Endometrial microvascular endothelial cells (primary cell): ENCODE measurements around the gene SEC24B. TPM values are rescaled to one million over a fixed set of nuclear protein-coding genes. Genes with fewer than 3 reads are reported as not detected.
"Not testable (repeated sequence)": the region's sequence is repeated elsewhere in the genome, so short reads cannot be mapped to it uniquely, and the experiment has no call there.

Experiments
- in situ Hi-C: cut with HindIII; loops from 2 replicates; pipeline ENCODE4 v1.10.0; 2017; ENCODE audit warnings: low sequenced_read_pairs, low pct_unique_long_range_greater_than_20kb; ENCODE audit errors: inconsistent ontology term
- total RNA-seq: library from RNA; depleted of rRNA; stranded (reverse); fragments of >200 nt; gene quantifications from one replicate; pipeline ENCODE4 v1.2.3, GENCODE V29; 2015; ENCODE audit errors: inconsistent ontology term

The SEC24B gene
- total RNA-seq, 1 donor from 2014 or later: 26.9 TPM

DNA sequence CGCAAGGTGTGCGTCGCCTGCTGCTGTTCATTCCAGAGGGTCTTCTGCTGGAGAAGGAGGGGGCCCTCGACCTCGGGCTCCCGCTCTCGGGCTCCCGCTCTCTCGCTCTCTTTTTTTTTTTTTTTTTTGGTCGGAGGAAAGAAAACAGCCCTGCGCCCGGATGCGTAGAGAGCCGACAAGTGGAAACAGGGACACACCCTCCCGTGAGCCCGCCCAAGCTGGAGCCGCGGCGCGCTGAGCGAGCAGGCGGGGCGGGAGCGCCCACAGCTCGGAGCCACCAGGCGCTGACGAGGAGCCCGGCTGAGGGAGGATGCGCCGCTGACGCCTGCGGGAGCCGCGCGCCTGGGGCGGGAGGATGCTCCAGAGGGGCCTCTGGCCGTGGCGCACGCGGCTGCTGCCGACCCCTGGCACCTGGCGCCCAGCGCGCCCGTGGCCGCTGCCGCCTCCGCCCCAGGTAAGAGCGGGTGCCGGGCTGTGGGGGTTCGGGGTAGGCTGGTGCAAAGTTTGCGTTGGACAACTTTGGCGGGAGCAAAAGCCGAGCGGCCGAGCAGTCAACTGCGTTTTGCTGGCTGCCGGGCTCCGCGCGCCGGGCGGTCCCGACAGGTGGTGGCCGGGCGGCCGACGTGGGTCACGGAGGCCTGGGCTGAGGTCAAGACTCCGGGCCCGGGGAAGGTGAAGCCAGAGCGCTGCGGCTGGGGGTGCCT is 126.5 kb downstream of the SEC24B start, which contains the start of gene MCUB:
Gene MCUB, plus strand, starts transcription at position 264 of the 704 bp plus-strand sequence. Its CDS starts 92 bp downstream, at position 356.
- in situ Hi-C loops: loop anchor here (25.0 kb wide), 1 partner anchor 123 kb away; the partner anchor contains the start of gene SEC24B

GRCh38 chr4:109560687-109561461 is 127.3 kb downstream of the SEC24B start:
- in situ Hi-C loops: loop anchor here (25.0 kb wide), 1 partner anchor 124 kb away; the partner anchor contains the start of gene SEC24B

DNA sequence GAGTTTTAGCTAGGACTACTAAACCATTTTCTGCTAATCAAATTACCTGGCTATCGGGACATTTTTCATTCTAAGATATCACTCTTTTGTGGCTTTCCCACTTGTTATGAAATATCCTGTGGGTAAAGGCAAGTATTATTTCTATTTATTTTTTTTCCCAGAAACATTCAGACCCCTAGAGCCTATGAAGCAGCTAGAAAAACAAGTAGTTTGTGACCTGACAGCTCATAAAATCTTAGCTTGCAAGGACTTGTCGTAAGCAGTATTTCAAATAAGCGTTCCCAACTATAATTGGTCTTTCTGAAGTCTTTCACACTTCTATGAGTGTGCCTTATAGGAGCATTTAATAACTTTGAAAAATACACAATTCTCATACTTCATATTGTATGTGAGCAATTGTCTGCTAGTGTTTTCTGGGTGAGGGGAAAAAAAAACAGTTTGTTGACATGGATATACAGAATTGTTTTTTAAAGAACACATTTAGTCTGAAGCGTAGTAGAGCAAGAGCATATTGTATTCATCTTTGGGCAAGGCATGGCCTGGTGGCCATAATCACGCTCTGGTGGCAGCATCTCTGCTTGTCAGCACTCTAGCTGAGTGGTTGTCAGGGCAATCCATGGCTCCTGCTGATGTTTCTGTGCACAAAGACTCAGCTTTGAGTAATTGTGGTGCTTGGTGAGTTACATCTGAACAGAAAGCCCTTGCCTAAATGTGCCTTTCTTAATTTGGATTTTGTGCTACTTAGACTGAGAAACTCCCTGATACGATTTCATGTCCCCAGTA is 129.0 kb downstream of the SEC24B start:
- in situ Hi-C loops: loop anchor here (25.0 kb wide), 1 partner anchor 125 kb away; the partner anchor contains the start of gene SEC24B

GRCh38 chr4:109571494-109571893 is 137.9 kb downstream of the SEC24B start:
- in situ Hi-C loops: loop anchor here (25.0 kb wide), 1 partner anchor 134 kb away; the partner anchor contains the start of gene SEC24B

DNA sequence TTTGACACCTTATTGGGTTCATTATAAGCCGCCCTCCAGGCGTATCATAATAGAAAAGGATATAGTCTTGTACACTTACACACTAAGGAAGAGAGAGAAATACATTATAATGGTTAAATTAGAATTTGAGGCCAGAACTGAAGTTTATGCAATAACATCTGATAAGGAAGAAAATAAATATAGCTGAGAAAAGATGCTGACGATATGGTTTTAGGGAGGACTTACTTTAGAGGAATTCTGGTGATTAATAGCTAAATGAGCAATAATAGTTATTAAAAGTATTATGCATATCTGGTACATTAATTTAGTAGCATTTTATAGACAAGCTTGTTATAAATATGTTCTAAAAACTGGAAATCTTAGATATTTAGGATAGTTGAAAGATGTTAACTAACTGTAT is 138.5 kb downstream of the SEC24B start:
- in situ Hi-C loops: loop anchor here (25.0 kb wide), 1 partner anchor 135 kb away; the partner anchor contains the start of gene SEC24B

GRCh38 chr4:109574443-109574850 is 140.8 kb downstream of the SEC24B start:
- in situ Hi-C loops: loop anchor here (25.0 kb wide), 1 partner anchor 137 kb away; the partner anchor contains the start of gene SEC24B

- in situ Hi-C loops: loop anchor here (25.0 kb wide), 1 partner anchor 138 kb away; the partner anchor contains the start of gene SEC24B
Measured at GRCh38 chr4:109574931-109575804, 141.6 kb downstream of the SEC24B start.

- in situ Hi-C loops: no loop called here
Measured at GRCh38 chr4:109576462-109576861, 142.8 kb downstream of the SEC24B start.

DNA sequence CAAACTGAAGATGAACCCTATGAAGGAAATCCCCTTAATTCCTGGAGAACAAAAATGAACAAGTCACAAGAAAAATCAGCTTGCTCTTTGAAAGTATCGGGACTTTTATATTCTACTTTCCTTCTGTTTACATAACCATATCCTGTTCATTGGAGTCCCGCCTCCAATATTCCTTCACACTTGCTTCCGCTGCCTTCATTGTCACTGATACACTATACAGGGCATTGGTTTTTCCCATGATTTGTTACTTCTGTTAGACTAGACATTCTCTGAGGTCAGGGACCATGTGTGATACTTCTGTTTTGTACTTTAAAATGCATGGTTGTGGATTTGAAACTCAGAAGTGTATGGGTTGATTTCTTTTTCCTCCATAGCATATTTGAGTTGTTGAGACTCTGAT is 145.2 kb downstream of the SEC24B start:
- in situ Hi-C loops: no loop called here

- in situ Hi-C loops: not testable (repeated sequence)
Measured at GRCh38 chr4:109579997-109580396, 146.4 kb downstream of the SEC24B start.

GRCh38 chr4:109588176-109588575 is 154.6 kb downstream of the SEC24B start:
- in situ Hi-C loops: no loop called here

GRCh38 chr4:109589119-109589518 is 155.5 kb downstream of the SEC24B start:
- in situ Hi-C loops: no loop called here

DNA sequence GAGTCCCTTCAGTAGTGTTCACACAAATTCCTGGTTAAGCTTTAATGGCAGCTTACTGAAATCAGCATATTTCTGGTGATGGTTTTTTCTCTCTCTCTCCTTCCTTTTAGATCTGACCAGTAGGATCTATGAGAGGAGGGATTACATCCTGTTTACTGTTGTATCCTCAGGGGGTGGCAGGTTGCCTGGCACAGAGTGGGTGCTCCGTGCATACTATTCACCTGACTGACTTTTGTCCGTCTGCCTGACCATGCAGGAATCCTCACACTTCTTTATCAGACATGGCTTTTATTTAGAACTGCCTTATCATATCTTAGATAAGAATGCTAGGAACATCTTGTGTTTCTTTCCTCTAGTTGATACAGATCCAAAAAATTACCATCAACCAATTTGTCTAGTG is 156.0 kb downstream of the SEC24B start:
- in situ Hi-C loops: no loop called here

Other genes starting within 250 kb of the SEC24B start
- gene COL25A1, start 131.2 kb upstream of the SEC24B start, total RNA-seq: 4.3 TPM
- 24.3 TPM for gene MCUB, start 126.4 kb downstream of the SEC24B start, total RNA-seq